Fibroblast of villous mesenchyme (primary cell): ENCODE data around the gene SLITRK1. TPM values are rescaled to one million over a fixed set of nuclear protein-coding genes. Genes with fewer than 3 reads are reported as not detected.

Experiments
- DNase-seq: peaks from one replicate; pipeline ENCODE4 v3.0.0-alpha.2; 2010; ENCODE audit warnings: low read depth
- H3K4me3 ChIP-seq: 2 replicates; pipeline ENCODE4 v1.5.1; 2011; ENCODE audit warnings: low read depth, mild to moderate bottlenecking, low read length
- total RNA-seq: library from RNA; depleted of rRNA; stranded (reverse); fragments of >200 nt; gene quantifications from 2 replicates; pipeline ENCODE4 v1.2.3, GENCODE V29; 2012
- TF ChIP-seq, protein P1 (sequence below): IDR thresholded peaks from 2 replicates; pipeline ENCODE4 v1.5.1; 2012; ENCODE audit warnings: low read depth, mild to moderate bottlenecking, low read length; ENCODE audit not compliant: insufficient read depth

Gene SLITRK1
- total RNA-seq, 1 donor, result not detected

GRCh38 chr13:83880275-83881139, 1.8 kb downstream of the SLITRK1 start:
- TF ChIP-seq, protein P1, sequence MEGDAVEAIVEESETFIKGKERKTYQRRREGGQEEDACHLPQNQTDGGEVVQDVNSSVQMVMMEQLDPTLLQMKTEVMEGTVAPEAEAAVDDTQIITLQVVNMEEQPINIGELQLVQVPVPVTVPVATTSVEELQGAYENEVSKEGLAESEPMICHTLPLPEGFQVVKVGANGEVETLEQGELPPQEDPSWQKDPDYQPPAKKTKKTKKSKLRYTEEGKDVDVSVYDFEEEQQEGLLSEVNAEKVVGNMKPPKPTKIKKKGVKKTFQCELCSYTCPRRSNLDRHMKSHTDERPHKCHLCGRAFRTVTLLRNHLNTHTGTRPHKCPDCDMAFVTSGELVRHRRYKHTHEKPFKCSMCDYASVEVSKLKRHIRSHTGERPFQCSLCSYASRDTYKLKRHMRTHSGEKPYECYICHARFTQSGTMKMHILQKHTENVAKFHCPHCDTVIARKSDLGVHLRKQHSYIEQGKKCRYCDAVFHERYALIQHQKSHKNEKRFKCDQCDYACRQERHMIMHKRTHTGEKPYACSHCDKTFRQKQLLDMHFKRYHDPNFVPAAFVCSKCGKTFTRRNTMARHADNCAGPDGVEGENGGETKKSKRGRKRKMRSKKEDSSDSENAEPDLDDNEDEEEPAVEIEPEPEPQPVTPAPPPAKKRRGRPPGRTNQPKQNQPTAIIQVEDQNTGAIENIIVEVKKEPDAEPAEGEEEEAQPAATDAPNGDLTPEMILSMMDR, result no peak
- no peak for DNase-seq
- H3K4me3 ChIP-seq, result no peak overlapping the region

- H3K4me3 ChIP-seq, result no peak overlapping the region
- TF ChIP-seq, protein P1, result no peak
- no peak for DNase-seq
Observed at GRCh38 chr13:83879431-83880171, 2.7 kb downstream of the SLITRK1 start.

- no peak overlapping the region for H3K4me3 ChIP-seq
- DNase-seq, result no peak
- TF ChIP-seq, protein P1, result no peak
Observed at GRCh38 chr13:83878691-83879430, 3.4 kb downstream of the SLITRK1 start.

GRCh38 chr13:83877651-83878355, 4.5 kb downstream of the SLITRK1 start:
- no peak overlapping the region for H3K4me3 ChIP-seq
- TF ChIP-seq, protein P1, result no peak
- no peak for DNase-seq

GRCh38 chr13:83876546-83876945, 5.7 kb downstream of the SLITRK1 start:
- H3K4me3 ChIP-seq, result no peak overlapping the region
- TF ChIP-seq, protein P1, result no peak
- DNase-seq, result no peak

DNA sequence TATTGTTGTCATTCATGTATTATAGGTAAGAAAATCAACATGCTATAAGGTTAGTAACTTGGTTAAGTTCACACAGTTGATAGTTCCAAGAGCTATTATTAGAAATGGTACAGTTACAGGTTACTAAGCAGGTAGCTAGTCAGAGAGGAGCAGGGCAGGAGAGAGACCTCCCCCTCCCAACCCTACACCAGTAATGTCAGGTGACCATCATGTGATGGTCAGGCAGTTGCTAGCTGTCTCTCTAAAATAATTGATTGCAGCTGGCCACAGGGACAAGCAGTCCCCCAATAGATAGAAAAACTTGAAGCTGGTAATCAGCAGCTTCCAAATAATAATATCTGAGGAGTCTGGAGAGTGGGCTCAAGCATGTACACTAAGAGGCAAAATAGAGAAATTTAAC, 14.6 kb downstream of the SLITRK1 start:
- H3K4me3 ChIP-seq, result no peak overlapping the region
- TF ChIP-seq, protein P1, result no peak
- no peak for DNase-seq
